Thymus (tissue), 11 donors: ENCODE data around the gene TMEM259. TPM values are rescaled to one million over a fixed set of nuclear protein-coding genes. Genes with fewer than 3 reads are reported as not detected.
A peak's percentile ranks its signal among the peaks of the same experiment; 100 is the strongest.

ENCODE experiments used
- DNase-seq, 9 donors: peaks; one replicate each; pipeline ENCODE4 v3.0.0-alpha.2; 2013; ENCODE audit warnings: low spot score in 9 of 9, low read depth in 6 of 9, missing footprints in 1 of 9
- H3K27ac ChIP-seq, 2 donors: one replicate each; pipeline ENCODE4 v1.5.1; 2013; ENCODE audit warnings: control low read depth in 1 of 2, low read depth in 1 of 2, low read length in 1 of 2, mild to moderate bottlenecking in 1 of 2, moderate library complexity in 1 of 2
- H3K27me3 ChIP-seq, 2 donors: one replicate each; pipeline ENCODE4 v1.5.1; 2013; ENCODE audit warnings: low read length in 1 of 2; ENCODE audit not compliant: control insufficient read depth in 2 of 2, insufficient read depth in 1 of 2
- H3K36me3 ChIP-seq, 2 donors: one replicate each; pipeline ENCODE4 v1.5.1; 2013; ENCODE audit warnings: low read length in 1 of 2, mild to moderate bottlenecking in 1 of 2, moderate library complexity in 1 of 2; ENCODE audit not compliant: control insufficient read depth in 2 of 2, insufficient read depth in 2 of 2
- H3K4me1 ChIP-seq, 2 donors: one replicate each; pipeline ENCODE4 v1.5.1; 2013; ENCODE audit warnings: low read length in 2 of 2; ENCODE audit not compliant: control insufficient read depth in 2 of 2, insufficient read depth in 2 of 2
- H3K4me3 ChIP-seq, 2 donors: one replicate each; pipeline ENCODE4 v1.5.1; 2013; ENCODE audit warnings: low read length in 2 of 2, control low read depth in 1 of 2, mild to moderate bottlenecking in 1 of 2
- H3K9me3 ChIP-seq, 2 donors: one replicate each; pipeline ENCODE4 v1.5.1; 2013; ENCODE audit warnings: low read length in 1 of 2, mild to moderate bottlenecking in 1 of 2; ENCODE audit not compliant: control insufficient read depth in 2 of 2, insufficient read depth in 1 of 2
- WGBS: extraction: QIAGEN DNeasy Blood & Tissue Kit; methylation state at CpG from one replicate; pipeline ENCODE4 v1.1.7; 2013; 5-methylcytosine and 5-hydroxymethylcytosine counted together
- polyA plus RNA-seq: library from polyadenylated mRNA; stranded (reverse); fragments of 200-250 nt; gene quantifications from one replicate; pipeline ENCODE4 v1.2.3, GENCODE V29; 2013
- total RNA-seq: library from RNA; stranded (reverse); fragments of 120-200 nt; gene quantifications from one replicate; pipeline ENCODE4 v1.2.4, GENCODE V29; 2013
- donor health status: healthy.

Gene TMEM259
- total and polyA plus RNA-seq, 2 donors, result 73.1 to 359 TPM

DNA sequence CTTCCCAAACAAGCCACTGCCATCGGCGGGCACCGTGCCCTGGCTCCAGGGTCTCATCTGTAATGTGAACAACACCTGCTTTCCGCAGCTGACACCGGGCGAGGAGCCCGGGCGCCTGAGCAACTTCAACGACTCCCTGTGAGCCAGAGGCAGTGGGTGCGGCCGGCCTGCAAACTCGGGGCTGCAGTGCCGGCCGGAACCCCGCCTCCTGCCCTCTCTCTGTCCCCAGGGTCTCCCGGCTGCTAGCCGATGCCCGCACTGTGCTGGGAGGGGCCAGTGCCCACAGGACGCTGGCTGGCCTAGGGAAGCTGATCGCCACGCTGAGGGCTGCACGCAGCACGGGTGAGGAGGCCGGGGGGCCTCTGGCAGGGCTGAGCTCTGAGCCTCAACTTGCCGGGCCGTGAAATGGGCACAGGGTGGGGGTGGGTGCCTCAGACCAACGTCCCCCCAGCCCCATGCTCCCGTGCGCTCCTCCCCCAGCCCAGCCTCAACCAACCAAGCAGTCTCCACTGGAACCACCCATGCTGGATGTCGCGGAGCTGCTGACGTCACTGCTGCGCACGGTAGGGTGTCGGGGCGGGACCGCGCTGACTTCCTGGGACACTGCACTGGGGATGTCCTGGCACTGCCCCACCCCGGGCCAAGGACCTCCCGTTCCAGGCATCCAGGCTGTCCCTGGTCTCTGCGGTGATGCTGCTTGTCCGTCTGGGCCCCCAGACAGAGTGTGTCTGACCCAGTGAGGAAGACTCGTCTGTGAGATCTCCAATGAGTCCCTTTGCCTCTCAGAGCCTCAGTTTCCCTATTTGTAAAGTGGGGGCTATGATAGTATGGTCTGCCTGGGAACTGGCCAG lies 21.1 kb upstream of the TMEM259 start:
- Histone ChIP-seq H3K36me3 (peaks cover 31 to 39% of the 10 kb centered on the region in 2 donors), H3K27ac (no peak overlapping the region), H3K4me3 (no peak overlapping the region), H3K4me1 (peaks cover 29 to 45% of the 10 kb centered on the region in 2 donors), H3K27me3 (no peaks in the 10 kb centered on the region), H3K9me3 (peaks cover 0 to 12% of the 10 kb centered on the region in 2 donors)
- DNase-seq, result no peak
- WGBS, result 96% methylated on average over 43 of the region's 43 CpGs

DNA sequence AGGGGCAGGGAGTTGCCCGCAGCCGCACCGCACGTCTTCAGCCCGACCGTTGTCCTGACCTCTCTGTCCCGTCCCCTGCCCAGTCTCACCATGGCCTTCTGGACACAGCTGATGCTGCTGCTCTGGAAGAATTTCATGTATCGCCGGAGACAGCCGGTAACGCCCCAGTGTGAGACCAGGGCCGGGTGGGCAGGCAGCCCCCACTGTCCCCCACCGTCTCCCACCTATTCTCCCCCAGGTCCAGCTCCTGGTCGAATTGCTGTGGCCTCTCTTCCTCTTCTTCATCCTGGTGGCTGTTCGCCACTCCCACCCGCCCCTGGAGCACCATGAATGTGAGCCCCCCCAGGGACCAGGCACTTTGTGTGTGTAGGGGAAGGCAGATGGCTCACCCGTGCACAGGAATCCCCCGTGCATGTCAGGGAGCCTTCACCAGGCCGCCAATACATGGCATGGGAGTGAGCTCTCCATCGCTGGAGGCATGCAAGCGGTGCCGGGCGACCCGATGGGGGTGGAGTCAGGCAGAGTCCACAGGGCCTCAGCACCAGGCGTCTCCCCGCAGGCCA lies 20.4 kb upstream of the TMEM259 start:
- Histone ChIP-seq H3K27me3 (no peaks in the 10 kb centered on the region), H3K4me1 (peaks cover 29 to 47% of the 10 kb centered on the region in 2 donors), H3K36me3 (peaks cover 30 to 34% of the 10 kb centered on the region in 2 donors), H3K9me3 (peaks cover 0 to 12% of the 10 kb centered on the region in 2 donors), H3K27ac (peak overlapping the region in 1 of 2 donors; percentile 36), H3K4me3 (peak overlapping the region; percentile 71 to 73)
- no peak for DNase-seq
- whole genome bisulfite sequencing, result 57% methylated on average over 26 of the region's 26 CpGs

DNA sequence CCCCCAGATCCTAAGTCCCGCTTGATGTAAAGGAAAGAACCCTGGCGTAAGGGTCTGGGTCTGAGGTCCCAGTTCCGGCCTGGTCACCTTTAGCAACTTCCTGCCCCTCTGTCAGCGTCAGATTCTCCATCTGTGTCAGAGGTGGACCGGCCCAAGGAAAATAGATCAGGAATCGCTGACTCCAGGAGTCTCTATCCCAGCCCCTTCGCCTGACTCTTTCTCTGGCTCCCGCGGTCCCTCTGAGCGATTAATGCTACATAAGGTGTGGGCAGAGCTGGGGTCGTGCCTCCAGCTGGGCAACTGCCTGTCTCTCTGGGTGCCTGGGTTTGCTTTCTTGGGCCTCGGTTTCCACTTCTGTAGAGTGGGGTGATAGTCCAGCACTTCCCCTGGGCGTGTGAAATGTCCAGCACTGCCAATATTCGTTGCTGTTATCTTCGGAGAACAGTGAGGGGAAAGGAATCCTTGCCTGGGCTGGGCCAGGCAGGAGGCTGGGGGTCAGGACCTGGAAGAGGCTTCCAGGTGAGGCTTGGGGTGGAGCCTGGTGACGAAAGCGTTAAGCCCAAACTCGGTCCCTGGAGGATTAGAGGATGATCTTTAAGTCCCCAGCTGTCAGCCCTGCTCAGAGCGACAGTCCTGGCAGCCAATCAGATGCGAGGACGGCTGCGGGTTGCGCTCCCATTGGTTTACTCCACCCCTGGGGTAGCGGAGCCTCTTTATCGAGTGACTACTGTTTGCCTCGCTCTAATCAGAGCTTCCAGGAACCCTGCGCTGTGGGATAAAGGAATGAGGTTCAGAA lies 19.8 kb upstream of the TMEM259 start:
- DNase-seq, result peak; percentile 83 to 97 (median 92)
- peaks cover 0 to 6% of the 10 kb centered on the region in 2 donors for H3K9me3 ChIP-seq
- peak overlapping the region; percentile 71 to 73 for H3K4me3 ChIP-seq
- peaks cover 31 to 34% of the 10 kb centered on the region in 2 donors for H3K36me3 ChIP-seq
- peak overlapping the region; percentile 76 to 81 for H3K27ac ChIP-seq
- 3% methylated on average over 27 of the region's 27 CpGs for WGBS
- H3K4me1 ChIP-seq, result peaks cover 29 to 53% of the 10 kb centered on the region in 2 donors
- no peaks in the 10 kb centered on the region for H3K27me3 ChIP-seq

DNA sequence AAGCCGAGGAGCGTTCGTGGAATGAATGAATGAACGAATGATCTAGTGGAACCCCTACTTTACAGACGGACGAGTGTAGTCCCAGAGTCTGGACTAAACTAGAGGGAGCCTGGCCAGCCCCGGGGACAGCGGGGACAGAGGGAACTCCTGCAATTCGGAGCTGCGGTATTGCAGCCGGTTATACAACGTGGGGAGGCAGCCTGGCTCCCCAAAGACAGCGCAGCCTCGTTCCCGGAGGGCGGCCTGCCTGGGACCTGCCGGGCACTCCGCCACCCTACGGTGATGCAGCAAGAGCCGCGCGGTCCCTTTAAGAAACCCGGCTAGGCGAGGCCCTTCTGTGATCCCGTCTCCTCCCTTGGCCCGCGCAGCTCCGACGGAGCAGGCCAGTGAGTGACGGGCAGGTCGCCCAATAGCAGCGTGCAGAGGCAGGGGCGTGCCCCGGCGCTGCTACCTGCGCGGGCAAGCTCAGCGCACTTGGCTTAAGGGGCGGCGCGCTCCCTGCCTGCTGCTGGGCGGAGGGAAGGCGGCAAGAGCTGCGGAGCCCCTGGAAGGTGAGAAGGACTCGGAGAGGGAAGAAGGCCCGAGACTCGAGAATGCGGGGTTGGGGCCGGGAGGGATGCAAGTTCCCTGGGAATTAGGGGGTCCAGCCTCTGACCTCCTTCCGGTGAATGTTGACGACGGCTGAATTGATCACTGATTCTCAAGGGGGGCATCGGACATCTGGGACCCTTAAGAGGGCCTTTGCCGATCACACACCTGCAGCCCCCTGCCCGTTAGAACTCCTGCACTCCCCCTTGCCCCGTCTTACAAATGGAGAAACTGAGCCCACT lies 18.9 kb upstream of the TMEM259 start, which contains the start of gene ABCA7:
Gene ABCA7 (plus strand): TSS at position 462 of the 830 bp plus-strand sequence. CDS start 1,255 bp downstream, outside the sequence.
- Histone ChIP-seq H3K27ac (peak within 1 kb of the TSS; percentile 81 to 95), H3K36me3 (peaks cover 32 to 33% of the 10 kb centered on the region in 2 donors), H3K4me3 (peak within 1 kb of the TSS; percentile 71 to 73), H3K9me3 (peaks cover 0 to 5% of the 10 kb centered on the region in 2 donors), H3K27me3 (no peaks in the 10 kb centered on the region), H3K4me1 (peaks cover 29 to 53% of the 10 kb centered on the region in 2 donors)
- 5% methylated on average over 56 of the region's 56 CpGs for WGBS
- DNase-seq, result peak; percentile 96 to 100 (median 98)

DNA sequence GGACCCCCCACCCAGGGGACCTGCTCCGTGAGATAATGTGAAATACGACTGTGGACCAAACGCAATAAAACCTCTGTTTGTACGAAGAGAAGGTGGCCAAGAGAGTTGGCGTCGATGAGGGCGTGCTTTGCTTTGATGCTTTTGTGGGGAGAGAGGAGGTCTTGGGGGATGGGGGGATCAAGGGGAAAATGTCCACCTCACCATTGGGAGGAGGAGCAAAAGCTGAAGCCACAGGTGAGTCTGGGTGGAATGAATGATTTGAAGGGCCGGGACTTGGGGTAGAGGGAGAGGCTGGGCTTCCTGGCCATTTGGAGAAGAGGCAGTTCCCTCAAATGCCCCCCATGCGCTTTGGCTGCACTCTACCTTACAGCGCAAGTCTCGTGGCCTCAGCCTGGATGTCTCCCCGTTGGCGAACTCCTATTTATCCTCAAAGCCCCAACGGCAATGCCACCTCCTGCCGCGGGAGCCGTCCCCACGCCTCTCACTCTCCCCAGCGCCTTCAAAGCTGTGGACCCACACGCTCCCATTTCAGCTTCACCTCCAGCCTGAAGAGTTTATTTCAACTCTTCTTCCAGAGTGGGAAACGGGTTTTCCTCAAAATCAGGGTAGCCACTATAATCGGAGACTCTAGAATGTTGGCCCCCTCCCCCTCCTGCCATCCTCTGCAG lies 18.2 kb upstream of the TMEM259 start:
- no peaks in the 10 kb centered on the region for H3K27me3 ChIP-seq
- peaks cover 29 to 53% of the 10 kb centered on the region in 2 donors for H3K4me1 ChIP-seq
- H3K9me3 ChIP-seq, result no peaks in the 10 kb centered on the region
- peak overlapping the region; percentile 36 to 95 for H3K27ac ChIP-seq
- H3K4me3 ChIP-seq, result peak overlapping the region; percentile 34 to 71
- DNase-seq, result no peak
- 82% methylated on average over 22 of the region's 22 CpGs for WGBS
- H3K36me3 ChIP-seq, result peaks cover 26% of the 10 kb centered on the region in 2 donors

DNA sequence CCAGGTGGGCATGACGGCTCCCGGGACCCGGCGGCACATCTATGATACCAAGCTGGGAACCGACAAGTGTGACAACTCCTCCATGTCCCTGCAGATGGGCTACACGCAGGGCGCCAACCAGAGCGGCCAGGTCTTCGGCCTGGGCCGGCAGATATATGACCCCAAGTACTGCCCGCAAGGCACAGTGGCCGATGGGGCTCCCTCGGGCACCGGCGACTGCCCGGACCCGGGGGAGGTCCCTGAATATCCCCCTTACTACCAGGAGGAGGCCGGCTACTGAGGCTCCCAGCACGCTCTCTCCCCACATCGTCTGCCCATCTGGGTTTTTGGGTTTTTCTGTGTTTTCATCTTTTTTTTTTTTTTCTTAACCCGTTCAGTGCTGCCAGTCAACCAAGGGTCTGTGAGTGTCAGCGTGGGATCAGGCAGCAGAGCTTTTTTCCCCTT lies 16.7 kb upstream of the TMEM259 start:
- WGBS, result 47% methylated on average over 22 of the region's 22 CpGs
- H3K4me1 ChIP-seq, result peaks cover 29 to 53% of the 10 kb centered on the region in 2 donors
- no peaks in the 10 kb centered on the region for H3K27me3 ChIP-seq
- no peak for DNase-seq
- H3K4me3 ChIP-seq, result peak overlapping the region; percentile 43 to 47
- peak overlapping the region; percentile 95 for H3K27ac ChIP-seq
- H3K36me3 ChIP-seq, result peaks cover 24 to 28% of the 10 kb centered on the region in 2 donors
- no peaks in the 10 kb centered on the region for H3K9me3 ChIP-seq

DNA sequence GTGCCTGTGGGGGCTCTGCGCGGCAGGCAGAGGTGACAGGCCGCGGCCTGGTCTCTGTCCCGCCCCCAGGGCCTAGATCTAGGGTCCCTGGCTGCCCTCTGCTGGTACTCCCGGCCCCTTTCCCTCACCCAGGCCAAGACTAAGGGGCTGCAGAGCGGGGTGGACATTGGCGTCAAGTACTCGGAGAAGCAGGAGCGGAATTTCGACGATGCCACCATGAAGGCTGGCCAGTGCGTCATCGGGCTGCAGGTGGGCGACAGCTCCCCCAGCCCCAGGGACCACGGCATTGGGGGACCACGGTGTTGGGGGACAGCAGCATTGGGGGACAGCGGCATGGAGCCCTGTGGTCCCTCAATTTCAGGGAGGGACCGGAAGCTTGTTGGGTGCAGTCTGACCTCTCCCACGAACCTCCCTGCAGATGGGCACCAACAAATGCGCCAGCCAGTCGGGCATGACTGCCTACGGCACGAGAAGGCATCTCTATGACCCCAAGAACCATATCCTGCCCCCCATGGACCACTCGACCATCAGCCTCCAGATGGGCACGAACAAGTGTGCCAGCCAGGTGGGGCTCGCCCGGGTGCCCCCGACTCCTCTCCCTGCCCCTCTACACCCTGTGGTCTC lies 15.2 kb upstream of the TMEM259 start:
- H3K4me1 ChIP-seq, result peaks cover 24 to 45% of the 10 kb centered on the region in 2 donors
- WGBS, result 96% methylated on average over 29 of the region's 29 CpGs
- peaks cover 25 to 36% of the 10 kb centered on the region in 2 donors for H3K36me3 ChIP-seq
- H3K27me3 ChIP-seq, result no peaks in the 10 kb centered on the region
- H3K27ac ChIP-seq, result no peak overlapping the region
- no peak overlapping the region for H3K4me3 ChIP-seq
- no peaks in the 10 kb centered on the region for H3K9me3 ChIP-seq
- no peak for DNase-seq
